Ecto neural progenitor cell (in vitro differentiated cells): Measurements from ENCODE around the gene JUP.

Experiments used
- DNase-seq: peaks from one replicate; pipeline ENCODE4 v3.0.0-alpha.2; 2018; ENCODE audit warnings: low spot score

The JUP gene

GRCh38 chr17:41723801-41724475 lies 62.6 kb downstream of the JUP start:
- DNase-seq, result no peak

GRCh38 chr17:41722231-41722630 lies 64.3 kb downstream of the JUP start:
- DNase-seq, result no peak

- no peak for DNase-seq
Observed at GRCh38 chr17:41718287-41718645, 68.2 kb downstream of the JUP start.

- no peak for DNase-seq
Observed at GRCh38 chr17:41717408-41718286, 68.9 kb downstream of the JUP start.

GRCh38 chr17:41711669-41712400 lies 74.7 kb downstream of the JUP start, which contains the start of gene GAST:
GAST (plus strand) TSS chr17:41712331; CDS start chr17:41715437, 3,106 bp downstream.
- DNase-seq, result no peak

GRCh38 chr17:41710472-41711090 lies 75.9 kb downstream of the JUP start:
- no peak for DNase-seq

- no peak for DNase-seq
Observed at GRCh38 chr17:41707803-41708669, 78.5 kb downstream of the JUP start.

GRCh38 chr17:41705271-41705991 lies 81.1 kb downstream of the JUP start:
- DNase-seq, result no peak
